Common myeloid progenitor, CD34-positive (primary cell): ENCODE results near the gene LSG1.

Experiments used
- CTCF ChIA-PET: fragments of 350-600 bp; sonication (Branson Sonifier 250); formaldehyde crosslinking; loops from one replicate; lab custom pipeline; 2021; ENCODE audit warnings: antibody characterized with exemption; lab: Charles Lee
- POLR2A ChIA-PET: fragments of 350-600 bp; sonication (Branson Sonifier 250); formaldehyde crosslinking; loops from one replicate; lab custom pipeline; 2021; ENCODE audit warnings: antibody characterized with exemption; lab: Charles Lee
- DNase-seq, 3 donors: peaks; one replicate each; pipeline versions ENCODE4 v3.0.0 to v3.0.0-alpha.2; 2013
- H3K27ac ChIP-seq, 2 experiments: 1 replicate in 1 of 2; 2 replicates in 1 of 2; pipeline ENCODE4 v1.7.0; 2013; ENCODE audit warnings: inconsistent platforms in 2 of 2, low read length in 2 of 2, mild to moderate bottlenecking in 2 of 2, low read depth in 1 of 2, moderate library complexity in 1 of 2; ENCODE audit not compliant: severe bottlenecking in 2 of 2, insufficient read depth in 1 of 2, poor library complexity in 1 of 2
- H3K27me3 ChIP-seq, 5 experiments: replicated peaks in 2 of 5; 1 replicate in 3 of 5; 2 replicates in 2 of 5; pipeline versions ENCODE4 v1.6.1 to v1.7.0; 2013; ENCODE audit warnings: low read length in 4 of 5, mild to moderate bottlenecking in 2 of 5, moderate library complexity in 2 of 5, inconsistent platforms in 1 of 5; ENCODE audit not compliant: insufficient read depth in 5 of 5, control insufficient read depth in 4 of 5
- H3K36me3 ChIP-seq, 4 experiments: 1 replicate in 2 of 4; 2 replicates in 2 of 4; pipeline versions ENCODE4 v1.6.1 to v1.7.0; 2013; ENCODE audit warnings: low read length in 3 of 4, control low read depth in 1 of 4, mild to moderate bottlenecking in 1 of 4; ENCODE audit not compliant: control insufficient read depth in 4 of 4, insufficient read depth in 4 of 4
- H3K4me1 ChIP-seq, 4 experiments: 1 replicate in 3 of 4; 2 replicates in 1 of 4; pipeline versions ENCODE4 v1.6.1 to v1.7.1; 2013; ENCODE audit warnings: low read length in 3 of 4, mild to moderate bottlenecking in 3 of 4, control low read depth in 1 of 4, inconsistent platforms in 1 of 4, moderate library complexity in 1 of 4; ENCODE audit not compliant: control insufficient read depth in 4 of 4, insufficient read depth in 4 of 4; ENCODE audit errors: control extremely low read depth in 1 of 4
- H3K4me3 ChIP-seq, 7 experiments: 1 replicate in 4 of 7; 2 replicates in 3 of 7; pipeline versions ENCODE4 v1.5.1 to v1.7.0; 2013; ENCODE audit warnings: mild to moderate bottlenecking in 7 of 7, low read length in 6 of 7, moderate library complexity in 6 of 7, inconsistent platforms in 2 of 7, low read depth in 2 of 7, control low read depth in 1 of 7; ENCODE audit not compliant: insufficient read depth in 4 of 7, control insufficient read depth in 1 of 7; ENCODE audit errors: extremely low read depth in 1 of 7
- H3K9me3 ChIP-seq, 5 experiments: 1 replicate in 4 of 5; 2 replicates in 1 of 5; pipeline versions ENCODE4 v1.6.1 to v1.7.1; 2013; ENCODE audit warnings: low read length in 4 of 5, mild to moderate bottlenecking in 2 of 5, inconsistent platforms in 1 of 5, low read depth in 1 of 5, moderate library complexity in 1 of 5; ENCODE audit not compliant: control insufficient read depth in 4 of 5, insufficient read depth in 2 of 5; ENCODE audit errors: control extremely low read depth in 1 of 5
- WGBS: methylation state at CpG from one replicate; pipeline ENCODE4 v1.1.5; 2013; ENCODE audit not compliant: insufficient coverage; 5-methylcytosine and 5-hydroxymethylcytosine counted together

The LSG1 gene

DNA sequence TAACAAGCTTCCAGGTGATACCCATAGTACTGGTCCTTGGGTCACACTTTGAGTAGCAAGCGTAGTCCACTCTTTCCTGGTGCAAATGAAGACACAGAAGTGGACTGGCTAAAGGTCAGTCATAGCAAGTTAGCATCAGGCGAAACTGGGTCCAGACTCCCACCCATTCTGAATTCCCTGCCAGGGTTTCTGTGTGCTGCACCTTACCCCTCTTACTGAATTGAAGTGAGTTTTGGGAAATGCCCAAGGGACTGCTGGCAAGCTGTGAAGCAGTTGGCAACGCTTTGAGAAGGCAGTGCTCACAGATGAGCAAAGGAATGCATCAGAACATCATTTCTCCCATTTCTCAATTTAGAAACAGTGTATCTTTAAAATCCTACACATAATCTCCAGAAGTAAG lies 1.8 kb upstream of the LSG1 start:
- peaks cover 2 to 12% (median 6%) of the 10 kb centered on the region in 4 experiments for H3K36me3 ChIP-seq
- CTCF ChIA-PET, result interaction anchor here (0.7 to 11.2 kb wide), 5 partner anchors 9 to 596 kb away, joined by 3 to 129 read pairs (median 14); partner anchors contain the start of genes FAM43A and XXYLT1
- DNase-seq, result no peak
- H3K4me1 ChIP-seq, result peaks cover 11 to 22% (median 17%) of the 10 kb centered on the region in 4 experiments
- H3K9me3 ChIP-seq, result no peaks in the 10 kb centered on the region
- POLR2A ChIA-PET, result no interaction called here
- 100% methylated on average over 3 of the region's 3 CpGs for WGBS
- H3K27me3 ChIP-seq, result peaks cover 0 to 2% (median 0%) of the 10 kb centered on the region in 5 experiments
- no peak overlapping the region for H3K27ac ChIP-seq
- no peak overlapping the region for H3K4me3 ChIP-seq

DNA sequence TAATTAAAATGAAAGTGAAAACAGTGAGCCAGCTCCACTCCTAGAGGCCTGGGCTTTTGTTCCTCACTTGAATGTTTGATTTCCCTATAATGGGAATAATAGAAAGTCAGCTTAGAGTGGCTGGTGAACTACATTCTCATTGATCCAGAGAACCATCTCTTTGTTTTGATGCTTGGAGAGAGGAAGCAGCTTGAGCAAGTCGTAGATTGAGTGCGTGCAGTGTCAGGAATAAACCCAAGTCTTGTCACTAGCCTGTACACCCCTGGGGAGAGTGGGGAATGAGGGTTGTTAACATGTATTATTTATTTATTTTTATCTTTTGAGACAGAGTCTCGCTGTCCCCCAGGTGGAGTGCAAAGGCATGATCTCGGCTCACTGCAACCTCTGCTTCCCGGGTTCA lies 885 bp upstream of the LSG1 start:
- ChIA-PET CTCF (interaction anchor here (1.0 to 11.2 kb wide), 12 partner anchors 10 to 597 kb away, joined by 3 to 129 read pairs (median 4); partner anchors contain the start of genes FAM43A, TMEM44 and XXYLT1), POLR2A (interaction anchor here (0.6 to 2.3 kb wide), 9 partner anchors 10 to 588 kb away, joined by 3 to 11 read pairs (median 5); no protein-coding TSS in a partner anchor)
- Histone ChIP-seq H3K27me3 (peaks cover 0 to 2% (median 0%) of the 10 kb centered on the region in 5 experiments), H3K36me3 (peaks cover 2 to 17% (median 11%) of the 10 kb centered on the region in 4 experiments), H3K9me3 (no peaks in the 10 kb centered on the region), H3K4me3 (peak overlapping the region in 6 of 7 experiments; percentile 96 to 100 (median 98)), H3K27ac (peak overlapping the region; percentile 100), H3K4me1 (peaks cover 11 to 22% (median 17%) of the 10 kb centered on the region in 4 experiments)
- 10% methylated on average over 2 of the region's 5 CpGs for WGBS
- peak in 2 of 3 donors; percentile 40 to 54 for DNase-seq

DNA sequence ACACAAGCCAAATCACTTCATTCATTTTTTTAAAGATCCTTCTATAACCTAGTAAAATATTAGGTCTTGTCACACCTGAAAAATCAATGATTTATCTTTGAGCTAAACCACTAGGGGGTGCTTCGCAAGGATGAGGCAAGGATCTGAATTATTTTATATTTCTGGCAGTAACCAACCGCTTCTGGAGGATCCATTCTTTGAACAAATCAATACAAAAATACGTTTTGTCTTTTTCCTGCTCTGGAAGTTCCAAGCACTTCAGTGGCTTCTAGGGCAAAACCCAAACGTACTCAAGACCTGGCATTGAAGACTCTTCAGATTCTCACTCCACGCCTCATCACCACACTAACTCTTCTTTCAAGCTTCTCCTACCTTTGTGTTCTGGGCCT lies 486 bp downstream of the LSG1 start:
- peak overlapping the region; percentile 79 to 100 (median 97) for H3K4me3 ChIP-seq
- H3K9me3 ChIP-seq, result no peaks in the 10 kb centered on the region
- H3K27ac ChIP-seq, result peak overlapping the region; percentile 100
- H3K27me3 ChIP-seq, result peaks cover 0 to 2% (median 0%) of the 10 kb centered on the region in 5 experiments
- H3K4me1 ChIP-seq, result peaks cover 11 to 22% (median 17%) of the 10 kb centered on the region in 4 experiments
- ChIA-PET POLR2A (interaction anchor here (0.9 to 2.3 kb wide), 4 partner anchors 10 to 589 kb away, joined by 4 to 11 read pairs (median 7); no protein-coding TSS in a partner anchor), CTCF (interaction anchor here (0.8 to 11.2 kb wide), 25 partner anchors 12 to 598 kb away, joined by 3 to 129 read pairs (median 5); partner anchors contain the start of genes FAM43A, TMEM44 and XXYLT1)
- WGBS, result 0% methylated on average over 3 of the region's 5 CpGs
- peaks cover 5 to 23% (median 12%) of the 10 kb centered on the region in 4 experiments for H3K36me3 ChIP-seq
- DNase-seq, result peak; percentile 52 to 72 (median 65)

DNA sequence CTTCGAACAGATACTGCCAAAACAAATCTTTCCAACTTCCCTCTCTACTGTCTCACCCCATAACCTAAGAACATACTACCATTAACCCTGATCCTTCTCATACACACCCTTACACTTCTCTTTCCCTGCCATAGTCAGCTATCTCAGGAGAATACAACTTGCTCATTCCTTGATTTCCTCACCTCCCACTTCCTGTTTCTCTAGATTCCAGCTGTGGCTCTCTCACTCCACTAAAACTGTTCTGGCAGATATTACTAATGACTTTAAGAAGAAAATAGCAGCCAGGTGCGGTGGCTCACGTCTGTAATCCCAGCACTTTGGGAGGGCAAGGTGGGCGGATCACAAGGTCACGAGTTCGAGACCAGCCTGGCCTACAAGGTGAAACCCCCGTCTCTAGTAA lies 4.6 kb downstream of the LSG1 start:
- WGBS, result 96% methylated on average over 5 of the region's 7 CpGs
- H3K27ac ChIP-seq, result no peak overlapping the region
- ChIA-PET CTCF (interaction anchor here (1.4 to 11.2 kb wide), 4 partner anchors 16 to 583 kb away, joined by 3 to 129 read pairs (median 5); partner anchors contain the start of gene FAM43A), POLR2A (interaction anchor here (1.1 kb wide), 1 partner anchor 19 kb away, joined by 4 read pairs; no protein-coding TSS in a partner anchor)
- H3K4me3 ChIP-seq, result no peak overlapping the region
- peaks cover 10 to 30% (median 21%) of the 10 kb centered on the region in 4 experiments for H3K4me1 ChIP-seq
- no peak for DNase-seq
- H3K36me3 ChIP-seq, result peaks cover 5 to 48% (median 24%) of the 10 kb centered on the region in 4 experiments
- H3K27me3 ChIP-seq, result no peaks in the 10 kb centered on the region
- H3K9me3 ChIP-seq, result no peaks in the 10 kb centered on the region

DNA sequence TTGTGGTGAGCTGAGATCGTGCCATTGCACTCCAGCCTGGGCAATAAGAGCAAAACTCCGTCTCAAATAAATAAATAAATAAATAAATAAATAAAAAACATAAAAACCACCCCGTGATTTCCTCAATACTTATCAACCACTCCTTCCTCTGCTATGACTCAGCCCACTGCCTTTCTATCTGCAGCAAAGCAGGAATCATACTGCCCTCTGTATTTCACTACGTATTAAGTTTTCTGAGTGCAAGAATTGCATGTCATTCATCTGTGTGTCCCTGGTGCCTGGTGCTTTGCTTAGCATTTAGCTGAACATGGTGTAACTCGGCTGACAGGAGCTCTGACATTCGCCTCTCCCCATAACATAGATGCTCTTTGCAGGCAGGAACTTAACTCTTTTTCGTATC lies 7.1 kb downstream of the LSG1 start:
- WGBS, result 58% methylated on average over 4 of the region's 7 CpGs
- Histone ChIP-seq H3K4me1 (peaks cover 14 to 43% (median 34%) of the 10 kb centered on the region in 4 experiments), H3K36me3 (peaks cover 8 to 57% (median 24%) of the 10 kb centered on the region in 4 experiments), H3K27ac (no peak overlapping the region), H3K27me3 (no peaks in the 10 kb centered on the region), H3K9me3 (no peaks in the 10 kb centered on the region), H3K4me3 (no peak overlapping the region)
- CTCF ChIA-PET, result interaction anchor here (0.9 to 11.2 kb wide), 6 partner anchors 18 to 602 kb away, joined by 3 to 129 read pairs (median 3); partner anchors contain the start of gene FAM43A
- POLR2A ChIA-PET, result no interaction called here
- peak; percentile 62 to 89 (median 79) for DNase-seq

DNA sequence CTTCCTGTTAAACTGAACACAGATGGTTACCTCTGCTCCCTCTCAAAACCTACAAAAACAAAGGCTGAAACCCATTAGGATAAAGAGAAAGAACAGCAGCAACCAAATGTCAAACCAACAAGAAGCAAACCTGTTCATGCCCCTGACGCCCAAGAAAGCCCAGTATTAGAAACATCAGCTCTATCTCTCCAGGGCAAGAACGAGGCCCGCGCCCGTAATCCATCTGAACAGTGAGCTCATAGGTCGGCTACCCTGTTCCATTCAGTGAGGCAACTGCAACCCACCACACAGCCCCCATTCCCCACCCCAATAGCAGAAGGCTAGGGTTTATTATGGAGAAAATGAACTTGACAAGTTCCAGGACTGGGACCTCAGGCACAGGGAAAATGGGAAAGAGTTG lies 10.0 kb downstream of the LSG1 start:
- Histone ChIP-seq H3K4me1 (peaks cover 21 to 61% (median 47%) of the 10 kb centered on the region in 4 experiments), H3K9me3 (no peaks in the 10 kb centered on the region), H3K4me3 (peak overlapping the region in 3 of 7 experiments; percentile 8 to 50 (median 44)), H3K27me3 (no peaks in the 10 kb centered on the region), H3K27ac (peak overlapping the region; percentile 34 to 69), H3K36me3 (peaks cover 13 to 63% (median 23%) of the 10 kb centered on the region in 4 experiments)
- CTCF ChIA-PET, result interaction anchor here (1.0 to 7.4 kb wide), 7 partner anchors 9 to 318 kb away, joined by 3 to 43 read pairs (median 4); partner anchors contain the start of genes LSG1 and TMEM44
- peak in 2 of 3 donors; percentile 22 to 26 for DNase-seq
- 42% methylated on average over 2 of the region's 6 CpGs for WGBS
- POLR2A ChIA-PET, result interaction anchor here (1.0 to 1.4 kb wide), 3 partner anchors 10 to 28 kb away, joined by 3 to 6 read pairs (median 4); partner anchors contain the start of genes LSG1 and TMEM44
